ENCODE data around the gene AGRP.

GRCh38 chr16:67435758-67436164 is 47.6 kb downstream of the AGRP start:
- TF ChIP-seq, protein P1, sequence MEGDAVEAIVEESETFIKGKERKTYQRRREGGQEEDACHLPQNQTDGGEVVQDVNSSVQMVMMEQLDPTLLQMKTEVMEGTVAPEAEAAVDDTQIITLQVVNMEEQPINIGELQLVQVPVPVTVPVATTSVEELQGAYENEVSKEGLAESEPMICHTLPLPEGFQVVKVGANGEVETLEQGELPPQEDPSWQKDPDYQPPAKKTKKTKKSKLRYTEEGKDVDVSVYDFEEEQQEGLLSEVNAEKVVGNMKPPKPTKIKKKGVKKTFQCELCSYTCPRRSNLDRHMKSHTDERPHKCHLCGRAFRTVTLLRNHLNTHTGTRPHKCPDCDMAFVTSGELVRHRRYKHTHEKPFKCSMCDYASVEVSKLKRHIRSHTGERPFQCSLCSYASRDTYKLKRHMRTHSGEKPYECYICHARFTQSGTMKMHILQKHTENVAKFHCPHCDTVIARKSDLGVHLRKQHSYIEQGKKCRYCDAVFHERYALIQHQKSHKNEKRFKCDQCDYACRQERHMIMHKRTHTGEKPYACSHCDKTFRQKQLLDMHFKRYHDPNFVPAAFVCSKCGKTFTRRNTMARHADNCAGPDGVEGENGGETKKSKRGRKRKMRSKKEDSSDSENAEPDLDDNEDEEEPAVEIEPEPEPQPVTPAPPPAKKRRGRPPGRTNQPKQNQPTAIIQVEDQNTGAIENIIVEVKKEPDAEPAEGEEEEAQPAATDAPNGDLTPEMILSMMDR (IDR thresholded peaks at IDR 0.05): peak in 1 of 6 experiments; percentile 4
- no peak for TF ChIP-seq POLR2A (IDR thresholded peaks at IDR 0.05)

Measured in Peyer's patch (tissue), 4 donors.